IPS-18a (cell line): ENCODE data around the gene ZNF48.

ENCODE experiments used
- H3K27ac ChIP-seq: one replicate; pipeline ENCODE4 v1.5.1; 2013; ENCODE audit warnings: low read length
- H3K27me3 ChIP-seq: one replicate; pipeline ENCODE4 v1.6.1; 2013; ENCODE audit warnings: mild to moderate bottlenecking, low read length; ENCODE audit not compliant: control insufficient read depth, insufficient read depth
- H3K36me3 ChIP-seq: one replicate; pipeline ENCODE4 v1.6.1; 2013; ENCODE audit warnings: low read depth, low read length; ENCODE audit not compliant: control insufficient read depth
- H3K4me1 ChIP-seq: one replicate; pipeline ENCODE4 v1.6.1; 2013; ENCODE audit warnings: low read depth, low read length; ENCODE audit not compliant: control insufficient read depth
- H3K4me3 ChIP-seq: one replicate; pipeline ENCODE4 v1.5.1; 2013; ENCODE audit warnings: low read length
- H3K9ac ChIP-seq: one replicate; pipeline ENCODE4 v1.6.1; 2013; ENCODE audit warnings: mild to moderate bottlenecking, low read length, moderate library complexity
- H3K9me3 ChIP-seq: one replicate; pipeline ENCODE4 v1.6.1; 2013; ENCODE audit warnings: low read depth, low read length; ENCODE audit not compliant: control insufficient read depth

The ZNF48 gene

DNA sequence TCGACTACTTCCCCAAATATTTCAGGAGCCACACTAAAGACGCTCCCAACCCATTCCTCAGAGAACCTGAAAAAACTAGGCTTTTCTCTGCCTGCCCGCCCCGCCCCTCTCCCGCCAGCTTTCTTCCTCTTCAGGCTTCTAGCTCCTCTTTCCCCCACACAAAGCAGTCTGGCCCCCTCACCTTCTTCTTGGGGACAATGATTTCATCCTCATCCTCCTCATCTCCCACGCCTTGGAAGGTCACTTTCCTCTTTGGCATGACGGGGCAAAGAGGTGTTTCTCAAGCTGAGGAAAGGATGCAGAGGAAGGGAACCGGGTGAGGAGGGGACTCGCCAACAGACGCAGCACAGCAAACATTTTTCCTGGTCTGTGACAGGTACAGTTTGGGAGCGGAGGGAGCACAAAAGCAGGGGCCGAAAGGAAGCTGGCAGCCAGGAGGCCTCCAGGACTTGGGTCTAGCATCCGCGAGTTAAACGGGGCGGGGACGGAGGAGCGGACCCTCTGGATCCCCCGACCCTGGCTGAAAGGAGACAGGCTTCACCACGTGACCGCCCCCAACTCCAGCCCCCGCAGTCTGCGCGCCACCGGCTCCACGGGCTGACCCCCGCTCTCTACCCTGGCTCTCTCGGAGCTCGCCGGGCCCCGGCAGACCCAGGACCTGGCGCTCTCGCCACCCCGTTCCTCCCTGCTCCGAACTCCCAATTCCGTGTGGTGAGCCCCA is 40.6 kb upstream of the ZNF48 start:
- Histone ChIP-seq H3K36me3 (peaks cover 36% of the 10 kb centered on the region), H3K27ac (peak overlapping the region; percentile 56), H3K9me3 (no peaks in the 10 kb centered on the region), H3K27me3 (no peaks in the 10 kb centered on the region), H3K4me3 (peak overlapping the region; percentile 91), H3K9ac (peak overlapping the region; percentile 78), H3K4me1 (peaks cover 4% of the 10 kb centered on the region)

DNA sequence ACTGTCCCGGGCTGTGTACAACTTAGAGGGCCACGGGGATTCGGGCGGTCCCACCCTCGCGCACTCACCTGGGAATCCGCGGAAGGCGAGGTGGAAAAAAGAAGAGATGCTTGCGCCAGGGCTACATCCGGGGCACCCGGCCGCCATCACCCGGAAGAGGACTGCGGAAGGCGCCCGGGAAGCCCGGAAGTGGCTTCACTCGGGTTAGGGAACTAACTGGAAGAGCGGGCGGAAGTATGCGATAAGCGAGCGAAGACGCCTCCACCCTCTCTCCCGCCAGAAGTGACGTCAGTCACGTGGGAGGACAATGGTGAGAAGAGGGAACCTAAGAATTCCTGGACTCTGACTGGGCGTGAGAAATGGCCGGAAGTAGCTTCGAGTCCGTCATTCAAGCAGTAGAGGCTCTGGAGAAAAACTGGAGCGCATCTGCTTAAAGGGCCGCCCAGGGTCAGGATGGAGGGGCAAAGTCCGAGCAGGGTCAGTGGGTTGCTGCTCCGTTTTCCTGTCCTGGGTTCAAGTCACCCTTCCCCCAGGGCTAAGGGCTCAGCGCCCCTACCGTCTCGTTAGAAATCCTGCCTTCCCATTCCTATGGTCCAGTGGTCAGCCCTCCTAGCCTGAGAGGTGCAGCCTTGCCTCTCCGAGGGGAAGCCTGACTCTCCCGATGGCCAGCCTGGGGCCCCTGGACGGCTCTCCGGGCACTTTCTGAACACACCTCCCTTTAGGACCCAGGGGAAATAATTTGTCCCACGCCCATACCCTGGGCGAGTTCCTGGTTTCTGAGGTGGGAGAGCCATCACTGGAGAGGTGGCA is 39.9 kb upstream of the ZNF48 start, which contains the start of gene CD2BP2:
CD2BP2 (minus strand) TSS at position 165 of the 810 bp plus-strand sequence. CDS start 627 bp downstream, outside the sequence.
- peaks cover 31% of the 10 kb centered on the region for H3K36me3 ChIP-seq

DNA sequence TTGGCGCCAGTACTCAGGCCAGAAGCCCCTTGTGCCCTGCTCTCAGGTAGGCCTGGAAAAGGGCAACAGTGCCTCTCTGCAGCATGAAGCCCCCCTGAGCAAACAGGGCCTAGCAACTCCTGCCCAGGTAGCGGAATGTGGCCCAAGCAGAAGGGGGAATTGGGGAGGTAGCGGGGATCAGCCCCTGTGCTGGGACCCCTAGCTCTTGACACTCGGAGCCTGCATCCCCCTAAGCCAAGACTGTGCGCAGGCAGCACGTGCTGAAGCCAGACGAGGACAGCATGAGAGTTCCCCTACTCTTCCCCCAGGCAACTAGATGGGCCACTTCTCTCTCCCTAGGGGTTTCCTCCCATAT is 39.3 kb upstream of the ZNF48 start:
- Histone ChIP-seq H3K27me3 (no peaks in the 10 kb centered on the region), H3K4me3 (peak overlapping the region; percentile 91), H3K9ac (peak overlapping the region; percentile 78), H3K4me1 (peaks cover 4% of the 10 kb centered on the region), H3K9me3 (no peaks in the 10 kb centered on the region), H3K27ac (peak overlapping the region; percentile 85), H3K36me3 (peaks cover 25% of the 10 kb centered on the region)

More for the DNA sequence above, 39.9 kb upstream of the ZNF48 start, which contains the start of gene CD2BP2:
- Histone ChIP-seq H3K4me1 (peaks cover 4% of the 10 kb centered on the region), H3K4me3 (peak within 1 kb of the TSS; percentile 91), H3K9me3 (no peaks in the 10 kb centered on the region), H3K27me3 (no peaks in the 10 kb centered on the region), H3K9ac (peak within 1 kb of the TSS; percentile 78), H3K27ac (peak within 1 kb of the TSS; percentile 85)

GRCh38 chr16:30356401-30357084 is 38.7 kb upstream of the ZNF48 start:
- H3K36me3 ChIP-seq: peaks cover 19% of the 10 kb centered on the region
- H3K9me3 ChIP-seq: no peaks in the 10 kb centered on the region
- no peaks in the 10 kb centered on the region for H3K27me3 ChIP-seq
- peak overlapping the region; percentile 91 for H3K4me3 ChIP-seq
- no peak overlapping the region for H3K27ac ChIP-seq
- H3K9ac ChIP-seq: peak overlapping the region; percentile 78
- peaks cover 4% of the 10 kb centered on the region for H3K4me1 ChIP-seq

DNA sequence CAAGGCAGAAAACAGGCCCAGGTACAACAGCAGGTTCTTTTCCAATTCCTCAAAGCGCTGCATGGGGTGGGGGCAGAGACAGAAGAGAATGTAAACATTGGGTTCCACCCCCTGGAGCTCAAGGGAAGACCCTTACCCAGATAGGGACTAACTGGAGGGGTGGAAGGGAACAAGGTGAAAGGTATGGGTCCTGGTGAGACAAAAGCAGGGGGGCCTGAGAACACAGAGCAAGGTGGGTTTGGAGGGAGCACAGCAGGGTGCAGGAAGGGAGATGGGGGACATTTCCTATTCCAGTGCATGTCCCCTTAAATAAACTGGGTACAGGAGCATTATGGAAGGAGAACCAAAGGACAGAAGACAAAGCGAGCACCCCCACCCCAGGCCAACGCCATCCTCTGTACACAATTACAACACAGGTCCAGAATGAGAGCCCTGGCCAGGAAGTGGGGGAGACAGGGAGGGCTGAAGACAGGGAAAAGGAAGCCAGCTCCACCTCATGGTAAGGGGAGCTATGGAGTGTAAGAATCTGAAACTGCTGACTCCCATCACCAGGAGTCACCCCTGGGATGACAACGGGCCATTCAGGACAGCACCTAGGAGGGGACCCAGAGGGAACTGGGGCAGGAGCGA is 38.0 kb upstream of the ZNF48 start:
- Histone ChIP-seq H3K36me3 (peaks cover 12% of the 10 kb centered on the region), H3K4me1 (peaks cover 4% of the 10 kb centered on the region), H3K9me3 (no peaks in the 10 kb centered on the region), H3K9ac (no peak overlapping the region), H3K27me3 (no peaks in the 10 kb centered on the region), H3K27ac (no peak overlapping the region), H3K4me3 (no peak overlapping the region)

GRCh38 chr16:30357715-30358576 is 37.3 kb upstream of the ZNF48 start:
- no peak overlapping the region for H3K9ac ChIP-seq
- no peaks in the 10 kb centered on the region for H3K9me3 ChIP-seq
- H3K4me1 ChIP-seq: peaks cover 4% of the 10 kb centered on the region
- H3K4me3 ChIP-seq: no peak overlapping the region
- peaks cover 5% of the 10 kb centered on the region for H3K36me3 ChIP-seq
- H3K27me3 ChIP-seq: no peaks in the 10 kb centered on the region
- H3K27ac ChIP-seq: no peak overlapping the region

DNA sequence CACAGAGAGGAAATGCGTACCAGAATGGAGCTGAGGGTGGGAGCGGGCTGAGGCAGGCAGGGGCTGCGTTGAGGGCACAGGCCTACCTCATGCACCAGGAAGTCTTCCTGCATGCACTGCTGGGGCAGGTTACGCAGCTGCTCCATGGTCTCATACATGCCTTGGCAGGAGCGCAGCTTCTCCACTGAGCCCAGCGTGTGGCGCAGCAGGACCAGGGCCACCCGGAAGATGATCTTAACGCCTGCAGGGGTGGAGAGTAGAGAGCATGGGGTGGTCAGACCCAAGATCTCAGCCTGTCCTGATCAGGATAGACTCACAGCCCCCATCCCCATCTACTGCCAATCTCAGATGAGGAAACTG is 36.7 kb upstream of the ZNF48 start:
- Histone ChIP-seq H3K36me3 (no peaks in the 10 kb centered on the region), H3K9ac (no peak overlapping the region), H3K27me3 (no peaks in the 10 kb centered on the region), H3K9me3 (no peaks in the 10 kb centered on the region), H3K27ac (no peak overlapping the region), H3K4me1 (peaks cover 4% of the 10 kb centered on the region), H3K4me3 (no peak overlapping the region)

GRCh38 chr16:30358990-30359870 is 36.0 kb upstream of the ZNF48 start:
- H3K9ac ChIP-seq: no peak overlapping the region
- no peaks in the 10 kb centered on the region for H3K36me3 ChIP-seq
- H3K9me3 ChIP-seq: no peaks in the 10 kb centered on the region
- no peak overlapping the region for H3K27ac ChIP-seq
- no peaks in the 10 kb centered on the region for H3K4me1 ChIP-seq
- H3K4me3 ChIP-seq: no peak overlapping the region
- no peaks in the 10 kb centered on the region for H3K27me3 ChIP-seq

DNA sequence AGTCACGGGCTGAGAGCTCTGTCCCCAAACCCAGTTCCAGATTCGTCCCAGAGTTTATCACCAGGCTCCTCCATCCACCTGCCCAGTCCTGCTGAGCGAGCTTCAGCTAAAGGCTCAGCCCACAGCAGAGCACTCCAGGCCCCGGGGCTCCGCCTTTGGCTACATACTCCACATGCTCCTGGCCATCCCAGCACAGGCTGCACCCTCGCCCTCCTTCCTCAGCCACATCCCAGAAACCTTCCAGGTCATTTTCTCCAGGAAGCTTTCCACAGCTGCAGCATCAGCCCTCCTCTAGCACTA is 35.4 kb upstream of the ZNF48 start:
- H3K27me3 ChIP-seq: no peaks in the 10 kb centered on the region
- H3K4me3 ChIP-seq: no peak overlapping the region
- no peaks in the 10 kb centered on the region for H3K36me3 ChIP-seq
- no peaks in the 10 kb centered on the region for H3K4me1 ChIP-seq
- no peaks in the 10 kb centered on the region for H3K9me3 ChIP-seq
- H3K9ac ChIP-seq: no peak overlapping the region
- H3K27ac ChIP-seq: no peak overlapping the region

- Histone ChIP-seq H3K4me3 (no peak overlapping the region), H3K27me3 (no peaks in the 10 kb centered on the region), H3K9ac (no peak overlapping the region), H3K27ac (no peak overlapping the region), H3K9me3 (no peaks in the 10 kb centered on the region), H3K4me1 (no peaks in the 10 kb centered on the region), H3K36me3 (peaks cover 3% of the 10 kb centered on the region)
Measured at GRCh38 chr16:30361180-30361579, 34.0 kb upstream of the ZNF48 start.
